Liver (tissue), 9 donors: ENCODE data around the gene GPC3. TPM values are rescaled to one million over a fixed set of nuclear protein-coding genes. Genes with fewer than 3 reads are reported as not detected.

Source experiments
- DNase-seq: peaks from one replicate; pipeline ENCODE4 v3.0.0-alpha.2; 2017; ENCODE audit warnings: low spot score
- H3K27ac ChIP-seq, 2 donors: one replicate each; pipeline ENCODE4 v1.7.0; 2013; ENCODE audit warnings: inconsistent platforms in 2 of 2, low read length in 2 of 2, control low read depth in 1 of 2, low read depth in 1 of 2, mild to moderate bottlenecking in 1 of 2
- H3K27me3 ChIP-seq, 4 donors: one replicate each; pipeline versions ENCODE4 v1.6.1 to v1.7.0; 2013; ENCODE audit warnings: low read length in 3 of 4, inconsistent platforms in 1 of 4, mild to moderate bottlenecking in 1 of 4, moderate library complexity in 1 of 4; ENCODE audit not compliant: control insufficient read depth in 4 of 4, insufficient read depth in 4 of 4
- H3K36me3 ChIP-seq, 4 donors: one replicate each; pipeline versions ENCODE4 v1.6.1 to v1.7.0; 2013; ENCODE audit warnings: low read length in 3 of 4, mild to moderate bottlenecking in 3 of 4, low read depth in 1 of 4, moderate library complexity in 1 of 4; ENCODE audit not compliant: control insufficient read depth in 4 of 4, insufficient read depth in 3 of 4
- H3K4me1 ChIP-seq, 4 donors: one replicate each; pipeline versions ENCODE4 v1.6.1 to v1.7.0; 2013; ENCODE audit warnings: low read length in 3 of 4, mild to moderate bottlenecking in 3 of 4, moderate library complexity in 1 of 4; ENCODE audit not compliant: control insufficient read depth in 4 of 4, insufficient read depth in 4 of 4
- H3K4me3 ChIP-seq, 3 donors: one replicate each; pipeline versions ENCODE4 v1.6.1 to v1.7.0; 2013; ENCODE audit warnings: low read length in 3 of 3, control low read depth in 1 of 3, low read depth in 1 of 3, mild to moderate bottlenecking in 1 of 3
- H3K9ac ChIP-seq, 2 donors: one replicate each; pipeline ENCODE4 v1.7.0; 2013; ENCODE audit warnings: low read length in 2 of 2, mild to moderate bottlenecking in 2 of 2, moderate library complexity in 2 of 2, control low read depth in 1 of 2, low read depth in 1 of 2
- H3K9me3 ChIP-seq, 4 donors: one replicate each; pipeline versions ENCODE4 v1.6.1 to v1.7.0; 2013; ENCODE audit warnings: low read length in 3 of 4; ENCODE audit not compliant: control insufficient read depth in 4 of 4
- FOXA1 ChIP-seq: IDR thresholded peaks from 2 replicates; pipeline ENCODE4 v1.6.1; 2016; ENCODE audit warnings: antibody characterized with exemption
- HNF4A ChIP-seq, 2 donors: conservative IDR thresholded peaks; 2 replicates each; pipeline ENCODE4 v1.6.1; 2016; ENCODE audit warnings: antibody characterized with exemption in 2 of 2, mild to moderate bottlenecking in 2 of 2
- RXRA ChIP-seq, 2 donors: IDR thresholded peaks; 2 replicates each; pipeline ENCODE4 v1.6.1; 2017 to 2018; ENCODE audit warnings: antibody characterized with exemption in 2 of 2, mild to moderate bottlenecking in 1 of 2
- SP1 ChIP-seq: IDR thresholded peaks from 2 replicates; pipeline ENCODE4 v1.6.1; 2018; ENCODE audit warnings: antibody characterized with exemption, mild to moderate bottlenecking
- WGBS: extraction: QIAGEN DNeasy Blood & Tissue Kit; methylation state at CpG from one replicate; pipeline ENCODE4 v1.1.7; 2013; 5-methylcytosine and 5-hydroxymethylcytosine counted together
- polyA plus RNA-seq, 2 donors: library from polyadenylated mRNA; stranded (reverse) in 1 of 2; unstranded in 1 of 2; fragments of 200-250 nt in 1 of 2; fragments of >200 nt in 1 of 2; fragmentation: Nextera tagmentation in 1 of 2; extraction: Ambion mirVana in 1 of 2; gene quantifications; one replicate each; pipeline versions ENCODE4 v1.2.1 to v1.2.3, GENCODE V29; 2013 to 2015
- total RNA-seq, 2 donors: library from RNA; depleted of rRNA; stranded (reverse); fragments of >200 nt; gene quantifications; one replicate each; pipeline ENCODE4 v1.2.3, GENCODE V29; 2014
- TF ChIP-seq, protein P1 (sequence below): IDR thresholded peaks from 2 replicates; pipeline ENCODE4 v1.6.1; 2016; ENCODE audit warnings: antibody characterized with exemption
- TF ChIP-seq, protein P2 (sequence below): IDR thresholded peaks from 2 replicates; pipeline ENCODE4 v1.6.1; 2016; ENCODE audit warnings: antibody characterized with exemption, mild to moderate bottlenecking
- TF ChIP-seq, protein P3 (sequence below): fragments of 150-350 bp; IDR thresholded peaks from 2 replicates; pipeline ENCODE4 v1.5.1; 2017; ENCODE audit warnings: improper control_type of control experiment, low read depth, low read length; ENCODE audit not compliant: missing input control
- TF ChIP-seq, protein P4 (sequence below): IDR thresholded peaks from 2 replicates; pipeline ENCODE4 v1.6.1; 2016; ENCODE audit warnings: antibody characterized with exemption
- TF ChIP-seq, protein P5 (sequence below): IDR thresholded peaks from 2 replicates; pipeline ENCODE4 v1.6.1; 2016; ENCODE audit warnings: antibody characterized with exemption
- donor health status: healthy.
- donor health status: healthy.
- donor health status: healthy.
- donor health status: healthy.
- donor health status: healthy.

GPC3 gene
- total and polyA plus RNA-seq, 4 donors = 0.40 to 1,133 (median 1.5) TPM

DNA sequence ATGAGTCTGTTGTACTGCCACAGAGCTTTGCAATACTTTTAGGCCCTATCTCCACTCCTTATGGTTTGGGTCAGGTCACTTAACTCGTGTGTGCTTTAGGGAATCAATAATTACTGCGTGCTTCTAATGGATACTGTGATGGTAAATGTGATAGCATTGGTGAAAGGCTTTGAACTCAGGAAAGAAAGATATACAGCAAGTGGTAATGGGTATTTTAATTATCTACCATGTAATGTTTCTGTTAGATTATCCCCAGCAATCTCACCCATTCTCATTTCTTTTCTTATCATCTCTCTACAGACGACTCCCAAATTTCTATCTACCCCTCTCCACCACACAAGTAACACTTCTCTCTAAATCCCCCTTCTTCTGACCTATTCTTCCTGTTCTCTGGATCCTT, 128.6 kb downstream of the GPC3 start:
- no peak for DNase-seq
- Histone ChIP-seq H3K36me3 (no peaks in the 10 kb centered on the region), H3K9ac (no peak overlapping the region), H3K27ac (no peak overlapping the region), H3K4me3 (no peak overlapping the region), H3K4me1 (no peaks in the 10 kb centered on the region), H3K9me3 (no peaks in the 10 kb centered on the region), H3K27me3 (peaks cover 0 to 15% (median 1%) of the 10 kb centered on the region in 4 donors)
- no peak for TF ChIP-seq SP1
- TF ChIP-seq HNF4A (conservative IDR thresholded peaks at IDR 0.05) = no peak
- TF ChIP-seq, protein P1, sequence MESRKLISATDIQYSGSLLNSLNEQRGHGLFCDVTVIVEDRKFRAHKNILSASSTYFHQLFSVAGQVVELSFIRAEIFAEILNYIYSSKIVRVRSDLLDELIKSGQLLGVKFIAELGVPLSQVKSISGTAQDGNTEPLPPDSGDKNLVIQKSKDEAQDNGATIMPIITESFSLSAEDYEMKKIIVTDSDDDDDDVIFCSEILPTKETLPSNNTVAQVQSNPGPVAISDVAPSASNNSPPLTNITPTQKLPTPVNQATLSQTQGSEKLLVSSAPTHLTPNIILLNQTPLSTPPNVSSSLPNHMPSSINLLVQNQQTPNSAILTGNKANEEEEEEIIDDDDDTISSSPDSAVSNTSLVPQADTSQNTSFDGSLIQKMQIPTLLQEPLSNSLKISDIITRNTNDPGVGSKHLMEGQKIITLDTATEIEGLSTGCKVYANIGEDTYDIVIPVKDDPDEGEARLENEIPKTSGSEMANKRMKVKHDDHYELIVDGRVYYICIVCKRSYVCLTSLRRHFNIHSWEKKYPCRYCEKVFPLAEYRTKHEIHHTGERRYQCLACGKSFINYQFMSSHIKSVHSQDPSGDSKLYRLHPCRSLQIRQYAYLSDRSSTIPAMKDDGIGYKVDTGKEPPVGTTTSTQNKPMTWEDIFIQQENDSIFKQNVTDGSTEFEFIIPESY = no peak
- TF ChIP-seq, protein P2, sequence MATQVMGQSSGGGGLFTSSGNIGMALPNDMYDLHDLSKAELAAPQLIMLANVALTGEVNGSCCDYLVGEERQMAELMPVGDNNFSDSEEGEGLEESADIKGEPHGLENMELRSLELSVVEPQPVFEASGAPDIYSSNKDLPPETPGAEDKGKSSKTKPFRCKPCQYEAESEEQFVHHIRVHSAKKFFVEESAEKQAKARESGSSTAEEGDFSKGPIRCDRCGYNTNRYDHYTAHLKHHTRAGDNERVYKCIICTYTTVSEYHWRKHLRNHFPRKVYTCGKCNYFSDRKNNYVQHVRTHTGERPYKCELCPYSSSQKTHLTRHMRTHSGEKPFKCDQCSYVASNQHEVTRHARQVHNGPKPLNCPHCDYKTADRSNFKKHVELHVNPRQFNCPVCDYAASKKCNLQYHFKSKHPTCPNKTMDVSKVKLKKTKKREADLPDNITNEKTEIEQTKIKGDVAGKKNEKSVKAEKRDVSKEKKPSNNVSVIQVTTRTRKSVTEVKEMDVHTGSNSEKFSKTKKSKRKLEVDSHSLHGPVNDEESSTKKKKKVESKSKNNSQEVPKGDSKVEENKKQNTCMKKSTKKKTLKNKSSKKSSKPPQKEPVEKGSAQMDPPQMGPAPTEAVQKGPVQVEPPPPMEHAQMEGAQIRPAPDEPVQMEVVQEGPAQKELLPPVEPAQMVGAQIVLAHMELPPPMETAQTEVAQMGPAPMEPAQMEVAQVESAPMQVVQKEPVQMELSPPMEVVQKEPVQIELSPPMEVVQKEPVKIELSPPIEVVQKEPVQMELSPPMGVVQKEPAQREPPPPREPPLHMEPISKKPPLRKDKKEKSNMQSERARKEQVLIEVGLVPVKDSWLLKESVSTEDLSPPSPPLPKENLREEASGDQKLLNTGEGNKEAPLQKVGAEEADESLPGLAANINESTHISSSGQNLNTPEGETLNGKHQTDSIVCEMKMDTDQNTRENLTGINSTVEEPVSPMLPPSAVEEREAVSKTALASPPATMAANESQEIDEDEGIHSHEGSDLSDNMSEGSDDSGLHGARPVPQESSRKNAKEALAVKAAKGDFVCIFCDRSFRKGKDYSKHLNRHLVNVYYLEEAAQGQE = no peak
- TF ChIP-seq, protein P3, sequence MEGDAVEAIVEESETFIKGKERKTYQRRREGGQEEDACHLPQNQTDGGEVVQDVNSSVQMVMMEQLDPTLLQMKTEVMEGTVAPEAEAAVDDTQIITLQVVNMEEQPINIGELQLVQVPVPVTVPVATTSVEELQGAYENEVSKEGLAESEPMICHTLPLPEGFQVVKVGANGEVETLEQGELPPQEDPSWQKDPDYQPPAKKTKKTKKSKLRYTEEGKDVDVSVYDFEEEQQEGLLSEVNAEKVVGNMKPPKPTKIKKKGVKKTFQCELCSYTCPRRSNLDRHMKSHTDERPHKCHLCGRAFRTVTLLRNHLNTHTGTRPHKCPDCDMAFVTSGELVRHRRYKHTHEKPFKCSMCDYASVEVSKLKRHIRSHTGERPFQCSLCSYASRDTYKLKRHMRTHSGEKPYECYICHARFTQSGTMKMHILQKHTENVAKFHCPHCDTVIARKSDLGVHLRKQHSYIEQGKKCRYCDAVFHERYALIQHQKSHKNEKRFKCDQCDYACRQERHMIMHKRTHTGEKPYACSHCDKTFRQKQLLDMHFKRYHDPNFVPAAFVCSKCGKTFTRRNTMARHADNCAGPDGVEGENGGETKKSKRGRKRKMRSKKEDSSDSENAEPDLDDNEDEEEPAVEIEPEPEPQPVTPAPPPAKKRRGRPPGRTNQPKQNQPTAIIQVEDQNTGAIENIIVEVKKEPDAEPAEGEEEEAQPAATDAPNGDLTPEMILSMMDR = no peak
- TF ChIP-seq, protein P4, sequence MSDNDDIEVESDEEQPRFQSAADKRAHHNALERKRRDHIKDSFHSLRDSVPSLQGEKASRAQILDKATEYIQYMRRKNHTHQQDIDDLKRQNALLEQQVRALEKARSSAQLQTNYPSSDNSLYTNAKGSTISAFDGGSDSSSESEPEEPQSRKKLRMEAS = no peak
- 68% methylated on average over 3 of the region's 3 CpGs for whole genome bisulfite sequencing

DNA sequence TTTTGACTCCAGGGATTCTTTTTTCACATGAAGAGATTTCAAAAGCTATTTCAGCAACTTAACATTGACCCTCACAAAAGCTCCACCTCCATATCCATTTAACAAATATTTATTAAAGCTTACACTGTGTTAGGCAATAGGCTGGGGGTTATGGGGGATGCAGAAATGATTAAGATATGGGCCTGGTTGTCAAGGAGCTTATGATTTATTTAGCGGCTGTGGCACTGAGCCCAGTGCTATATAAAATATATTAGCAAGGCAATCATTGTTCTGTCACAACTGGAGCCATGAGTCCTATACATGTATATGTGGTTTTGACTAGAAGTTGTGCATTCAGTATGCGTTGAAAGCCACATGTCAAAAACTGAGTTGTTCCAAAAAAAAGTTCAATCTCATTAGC, 131.1 kb downstream of the GPC3 start:
- DNase-seq = no peak
- no peaks in the 10 kb centered on the region for H3K4me1 ChIP-seq
- no peaks in the 10 kb centered on the region for H3K36me3 ChIP-seq
- TF ChIP-seq, protein P3 = no peak
- TF ChIP-seq, protein P2 = no peak
- no peak for TF ChIP-seq HNF4A (conservative IDR thresholded peaks at IDR 0.05)
- no peak for TF ChIP-seq FOXA1
- no peak for TF ChIP-seq RXRA (IDR thresholded peaks at IDR 0.05)
- TF ChIP-seq, protein P5, sequence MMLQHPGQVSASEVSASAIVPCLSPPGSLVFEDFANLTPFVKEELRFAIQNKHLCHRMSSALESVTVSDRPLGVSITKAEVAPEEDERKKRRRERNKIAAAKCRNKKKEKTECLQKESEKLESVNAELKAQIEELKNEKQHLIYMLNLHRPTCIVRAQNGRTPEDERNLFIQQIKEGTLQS = no peak
- TF ChIP-seq SP1 = no peak
- no peaks in the 10 kb centered on the region for H3K9me3 ChIP-seq
- H3K4me3 ChIP-seq = no peak overlapping the region
- no peak overlapping the region for H3K27ac ChIP-seq
- peaks cover 0 to 15% (median 0%) of the 10 kb centered on the region in 4 donors for H3K27me3 ChIP-seq
- WGBS = 73% methylated on average over 2 of the region's 2 CpGs
- no peak overlapping the region for H3K9ac ChIP-seq
